OCI-LY7 (cell line): Measurements from ENCODE around the gene WWOX. TPM values are rescaled to one million over a fixed set of nuclear protein-coding genes. Genes with fewer than 3 reads are reported as not detected.
A peak's percentile ranks its signal among the peaks of the same experiment; 100 is the strongest.

Experiments used
- BruUV-seq: library from RNA; stranded (reverse); fragments of 400-500 nt; replicated peaks from 2 replicates; lab custom pipeline; 2021; lab: Mats Ljungman, UMichigan
- CTCF ChIA-PET: fragments of 300-600 bp; sonication (Branson Sonifier 250); formaldehyde crosslinking; loops from one replicate; lab custom pipeline; 2022; ENCODE audit warnings: antibody characterized with exemption; ENCODE audit not compliant: unreplicated experiment; lab: Charles Lee
- POLR2A ChIA-PET: fragments of 300-600 bp; sonication (Branson Sonifier 250); formaldehyde crosslinking; loops from one replicate; lab custom pipeline; 2022; ENCODE audit warnings: antibody characterized with exemption; lab: Charles Lee
- DNase-seq: peaks from one replicate; pipeline ENCODE4 v3.0.0-alpha.2; 2015; ENCODE audit warnings: low spot score
- H2AFZ ChIP-seq: fragments of 200-600 bp; sonication (generic), shearing (Covaris generic); 2 replicates; pipeline ENCODE4 v1.6.1; 2014; ENCODE audit warnings: mild to moderate bottlenecking, antibody characterized with exemption, low read length, moderate library complexity
- H3K27ac ChIP-seq: fragments of 200-600 bp; sonication (generic); 2 replicates; pipeline ENCODE4 v1.5.1; 2014; ENCODE audit warnings: mixed run types, low read depth, mild to moderate bottlenecking, moderate library complexity, low read length, inconsistent platforms; ENCODE audit not compliant: poor library complexity, severe bottlenecking
- H3K36me3 ChIP-seq: fragments of 200-600 bp; sonication (generic); 2 replicates; pipeline ENCODE4 v1.6.1; 2014; ENCODE audit warnings: mild to moderate bottlenecking, antibody characterized with exemption, low read length, moderate library complexity, mixed read lengths; ENCODE audit not compliant: insufficient read depth
- H3K4me1 ChIP-seq: fragments of 200-600 bp; sonication (generic); 2 replicates; pipeline ENCODE4 v1.5.1; 2014; ENCODE audit warnings: mild to moderate bottlenecking, low read length; ENCODE audit not compliant: insufficient read depth, poor library complexity, severe bottlenecking
- H3K4me2 ChIP-seq: fragments of 200-600 bp; sonication (generic); 2 replicates; pipeline ENCODE4 v1.6.1; 2014; ENCODE audit warnings: mild to moderate bottlenecking, low read length
- H3K4me3 ChIP-seq: fragments of 200-600 bp; sonication (generic); 2 replicates; pipeline ENCODE4 v1.5.1; 2014; ENCODE audit warnings: mild to moderate bottlenecking, low read depth, low read length; ENCODE audit not compliant: poor library complexity, severe bottlenecking
- H3K79me2 ChIP-seq: fragments of 200-600 bp; sonication (generic); 2 replicates; pipeline ENCODE4 v1.6.1; 2016; ENCODE audit warnings: low read depth, mild to moderate bottlenecking, low read length, moderate library complexity, mixed read lengths; ENCODE audit not compliant: insufficient read depth
- H3K9me2 ChIP-seq: fragments of 200-600 bp; sonication (generic); 2 replicates; pipeline ENCODE4 v1.6.1; 2016; ENCODE audit warnings: mild to moderate bottlenecking, low read length, mixed read lengths; ENCODE audit not compliant: insufficient read depth
- H3K9me3 ChIP-seq: fragments of 200-600 bp; sonication (generic); 2 replicates; pipeline ENCODE4 v1.6.1; 2014; ENCODE audit warnings: mild to moderate bottlenecking, mixed run types, low read length, mixed read lengths
- H4K20me1 ChIP-seq: fragments of 200-600 bp; sonication (generic); 2 replicates; pipeline ENCODE4 v1.6.1; 2014; ENCODE audit warnings: mild to moderate bottlenecking, antibody characterized with exemption, low read length, moderate library complexity, mixed read lengths; ENCODE audit not compliant: insufficient read depth
- CTCF ChIP-seq: fragments of 200-600 bp; sonication (generic); conservative IDR thresholded peaks from 2 replicates; pipeline ENCODE4 v1.5.1; 2014; ENCODE audit warnings: mild to moderate bottlenecking, antibody characterized with exemption, low read length, moderate library complexity, mixed read lengths
- EZH2phosphoT487 ChIP-seq: fragments of 200-600 bp; sonication (generic); IDR thresholded peaks from 2 replicates; pipeline ENCODE4 v1.6.1; 2018; ENCODE audit warnings: low read depth, borderline replicate concordance, mild to moderate bottlenecking, mixed run types, antibody characterized with exemption, low read length, moderate library complexity, mixed read lengths
- intact Hi-C: fragments of 100-400 bp; cut with micrococcal nuclease; formaldehyde crosslinking; loops from one replicate; pipeline ENCODE4 v1.10.0; 2022; ENCODE audit not compliant: unreplicated experiment
- total RNA-seq, 2 experiments: library from RNA; depleted of rRNA in 1 of 2; stranded (reverse); fragments of >200 nt in 1 of 2; shearing (Covaris generic) in 1 of 2; gene quantifications; 2 replicates each; pipeline ENCODE4 v1.2.3, GENCODE V29; 2014 to 2022

Gene WWOX
- total RNA-seq, 2 experiments from 2014 or later = 40.2 to 47.6 TPM

GRCh38 chr16:78605548-78606101 lies 506.2 kb downstream of the WWOX start:
- Histone ChIP-seq H3K36me3 (no peaks in the 10 kb centered on the region), H3K79me2 (no peaks in the 10 kb centered on the region), H2AFZ (no peak overlapping the region), H3K9me3 (no peaks in the 10 kb centered on the region), H4K20me1 (no peaks in the 10 kb centered on the region), H3K27ac (no peak overlapping the region), H3K4me2 (no peak overlapping the region), H3K4me3 (no peak overlapping the region), H3K9me2 (no peaks in the 10 kb centered on the region), H3K4me1 (no peaks in the 10 kb centered on the region)
- TF ChIP-seq EZH2phosphoT487 (no peak), CTCF (no peak)
- BruUV-seq = no TSS peak
- DNase-seq = no peak
- POLR2A ChIA-PET = interaction anchor here (0.6 kb wide), 1 partner anchor 117 kb away, joined by 3 read pairs; no protein-coding TSS in a partner anchor
- CTCF ChIA-PET = no interaction called here
- intact Hi-C loops = no loop called here

GRCh38 chr16:78606545-78606944 lies 507.1 kb downstream of the WWOX start:
- DNase-seq = no peak
- no peak for TF ChIP-seq EZH2phosphoT487
- no peak for TF ChIP-seq CTCF
- Histone ChIP-seq H3K9me2 (no peaks in the 10 kb centered on the region), H3K79me2 (no peaks in the 10 kb centered on the region), H3K9me3 (no peaks in the 10 kb centered on the region), H3K4me2 (no peak overlapping the region), H3K27ac (no peak overlapping the region), H4K20me1 (no peaks in the 10 kb centered on the region), H3K36me3 (no peaks in the 10 kb centered on the region), H2AFZ (no peak overlapping the region), H3K4me3 (no peak overlapping the region), H3K4me1 (no peaks in the 10 kb centered on the region)
- ChIA-PET CTCF (no interaction called here), POLR2A (no interaction called here)
- intact Hi-C loops = no loop called here
- TSS peak; percentile 43 for BruUV-seq

GRCh38 chr16:78607022-78607421 lies 507.6 kb downstream of the WWOX start:
- ChIA-PET POLR2A (no interaction called here), CTCF (no interaction called here)
- Histone ChIP-seq H3K36me3 (no peaks in the 10 kb centered on the region), H3K4me3 (no peak overlapping the region), H3K4me1 (no peaks in the 10 kb centered on the region), H3K79me2 (no peaks in the 10 kb centered on the region), H3K4me2 (no peak overlapping the region), H2AFZ (no peak overlapping the region), H3K9me3 (no peaks in the 10 kb centered on the region), H3K27ac (no peak overlapping the region), H3K9me2 (no peaks in the 10 kb centered on the region), H4K20me1 (no peaks in the 10 kb centered on the region)
- intact Hi-C loops = no loop called here
- TF ChIP-seq EZH2phosphoT487 (no peak), CTCF (no peak)
- BruUV-seq = no TSS peak
- no peak for DNase-seq
